HepG2 (cell line): ENCODE results near the gene SIRT7. TPM values are rescaled to one million over a fixed set of nuclear protein-coding genes. Genes with fewer than 3 reads are reported as not detected.

Source experiments
- ARID4A ChIP-seq: sonication (generic); formaldehyde crosslinking; IDR thresholded peaks from 2 replicates; pipeline ENCODE4 v1.5.0; 2020; ENCODE audit warnings: mild to moderate bottlenecking, missing genetic modification reagents, borderline replicate concordance
- CSRNP1 ChIP-seq: sonication (generic); formaldehyde crosslinking; IDR thresholded peaks from 2 replicates; pipeline ENCODE4 v1.8.1; 2023; ENCODE audit warnings: mild to moderate bottlenecking, missing genetic modification reagents
- JARID2 ChIP-seq: sonication (generic); formaldehyde crosslinking; IDR thresholded peaks from 2 replicates; pipeline ENCODE4 v1.8.1; 2023; ENCODE audit warnings: missing genetic modification reagents, inconsistent platforms; ENCODE audit not compliant: insufficient replicate concordance
- JUN ChIP-seq: sonication (generic); formaldehyde crosslinking; IDR thresholded peaks from 2 replicates; pipeline ENCODE4 v1.4.0; 2020; ENCODE audit warnings: mild to moderate bottlenecking, missing genetic modification reagents
- NFYB ChIP-seq: sonication (generic); formaldehyde crosslinking; IDR thresholded peaks from 2 replicates; pipeline ENCODE4 v1.4.0; 2020; ENCODE audit warnings: missing genetic modification reagents
- NR2F6 ChIP-seq, 2 experiments: IDR thresholded peaks; 2 replicates each; pipeline ENCODE4 v1.6.1; 2016; ENCODE audit warnings: antibody characterized with exemption in 1 of 2, mild to moderate bottlenecking in 1 of 2
- REST ChIP-seq, 2 experiments: IDR thresholded peaks; 2 replicates each; pipeline ENCODE4 v1.6.1; 2011 to 2012; ENCODE audit warnings: low read length in 2 of 2, borderline replicate concordance in 1 of 2, low read depth in 1 of 2, mild to moderate bottlenecking in 1 of 2, moderate library complexity in 1 of 2
- RNF219 ChIP-seq: sonication (generic); formaldehyde crosslinking; IDR thresholded peaks from 2 replicates; pipeline ENCODE4 v1.5.0; 2020; ENCODE audit warnings: mild to moderate bottlenecking, missing genetic modification reagents
- ZBTB38 ChIP-seq: sonication (generic); formaldehyde crosslinking; IDR thresholded peaks from 2 replicates; pipeline ENCODE4 v1.5.1; 2020; ENCODE audit warnings: mild to moderate bottlenecking, missing genetic modification reagents
- ZKSCAN5 ChIP-seq: sonication (generic); formaldehyde crosslinking; IDR thresholded peaks from 2 replicates; pipeline ENCODE4 v1.5.1; 2020; ENCODE audit warnings: mild to moderate bottlenecking, missing genetic modification reagents
- ZNF414 ChIP-seq: sonication (generic); formaldehyde crosslinking; IDR thresholded peaks from 2 replicates; pipeline ENCODE4 v1.5.0; 2020; ENCODE audit warnings: missing genetic modification reagents
- ZNF501 ChIP-seq: sonication (generic); formaldehyde crosslinking; IDR thresholded peaks from 2 replicates; pipeline ENCODE4 v1.5.1; 2020; ENCODE audit warnings: mild to moderate bottlenecking, moderate library complexity, missing genetic modification reagents
- ZNF564 ChIP-seq: sonication (generic); formaldehyde crosslinking; IDR thresholded peaks from 2 replicates; pipeline ENCODE4 v1.8.1; 2023; ENCODE audit warnings: mild to moderate bottlenecking, missing genetic modification reagents
- ZSCAN25 ChIP-seq: sonication (generic); formaldehyde crosslinking; IDR thresholded peaks from 2 replicates; pipeline ENCODE4 v1.8.0; 2022; ENCODE audit warnings: mild to moderate bottlenecking, missing genetic modification reagents
- polyA plus RNA-seq, 8 experiments: library from polyadenylated mRNA; depleted of rRNA in 3 of 8; stranded (reverse) in 7 of 8; unstranded in 1 of 8; fragments of >200 nt; fragmentation: Illumina TruSeq in 4 of 8; extraction: Trizol in 4 of 8; gene quantifications; 2 replicates each; pipeline versions ENCODE4 v1.2.1 to v1.2.3, GENCODE V29; 2011 to 2016; ENCODE audit warnings: low read depth in 4 of 8, missing spikeins in 1 of 8, mixed read lengths in 1 of 8; ENCODE audit not compliant: insufficient read depth in 1 of 8
- total RNA-seq, 5 experiments: library from RNA; depleted of rRNA; stranded (reverse); fragments of >200 nt; fragmentation: Illumina TruSeq; extraction: Trizol; gene quantifications; 2 replicates each; pipeline ENCODE4 v1.2.3, GENCODE V29; 2016; ENCODE audit warnings: low read depth in 1 of 5

The SIRT7 gene
- total and polyA plus RNA-seq, 2 of the 13 experiments (the other 11 are each of a cell fraction or from before 2014, with no cell fraction given): 8.3 to 24.8 TPM

- no peak; the same call in 1 of the 2 replicates for TF ChIP-seq CSRNP1 (CRISPR knock-in tag)
- peak; percentile 86 for TF ChIP-seq JUN (CRISPR knock-in tag)
- TF ChIP-seq NR2F6 (IDR thresholded peaks at IDR 0.05): peak; percentile 8; the same call in 1 of the 2 replicates
- peak; percentile 90 for TF ChIP-seq NR2F6 (CRISPR knock-in tag; IDR thresholded peaks at IDR 0.05)
- TF ChIP-seq NFYB: peak; percentile 43; the same call in 1 of the 2 replicates
- no peak; a peak in 1 of 4 replicates for TF ChIP-seq REST (IDR thresholded peaks at IDR 0.05; ENCODE audit: borderline replicate concordance in 1 of 2, low read depth in 1 of 2, low read length in 2 of 2)
- TF ChIP-seq JARID2 (CRISPR knock-in tag): peak; percentile 53
- peak; percentile 36; the same call in 1 of the 2 replicates for TF ChIP-seq ZSCAN25 (CRISPR knock-in tag)
- peak; percentile 45; the same call in 1 of the 2 replicates for TF ChIP-seq ZNF501 (CRISPR knock-in tag)
- peak; percentile 55 for TF ChIP-seq ZNF564 (CRISPR knock-in tag)
- 0 out of 2 replicates have a peak, but pooled peaks have one; percentile 31 for TF ChIP-seq ZKSCAN5
- peak; percentile 97; the same call in 1 of the 2 replicates for TF ChIP-seq RNF219 (CRISPR knock-in tag)
- TF ChIP-seq ARID4A (CRISPR knock-in tag): peak; percentile 89
- peak; percentile 87 for TF ChIP-seq ZBTB38 (CRISPR knock-in tag)
- no peak; the same call in 1 of the 2 replicates for TF ChIP-seq ZNF414
These were observed 48.6 kb upstream of the SIRT7 start (continued) for GRCh38 chr17:81966343-81967243.
